ENCODE results near the gene ANO2.

The ANO2 gene

DNA sequence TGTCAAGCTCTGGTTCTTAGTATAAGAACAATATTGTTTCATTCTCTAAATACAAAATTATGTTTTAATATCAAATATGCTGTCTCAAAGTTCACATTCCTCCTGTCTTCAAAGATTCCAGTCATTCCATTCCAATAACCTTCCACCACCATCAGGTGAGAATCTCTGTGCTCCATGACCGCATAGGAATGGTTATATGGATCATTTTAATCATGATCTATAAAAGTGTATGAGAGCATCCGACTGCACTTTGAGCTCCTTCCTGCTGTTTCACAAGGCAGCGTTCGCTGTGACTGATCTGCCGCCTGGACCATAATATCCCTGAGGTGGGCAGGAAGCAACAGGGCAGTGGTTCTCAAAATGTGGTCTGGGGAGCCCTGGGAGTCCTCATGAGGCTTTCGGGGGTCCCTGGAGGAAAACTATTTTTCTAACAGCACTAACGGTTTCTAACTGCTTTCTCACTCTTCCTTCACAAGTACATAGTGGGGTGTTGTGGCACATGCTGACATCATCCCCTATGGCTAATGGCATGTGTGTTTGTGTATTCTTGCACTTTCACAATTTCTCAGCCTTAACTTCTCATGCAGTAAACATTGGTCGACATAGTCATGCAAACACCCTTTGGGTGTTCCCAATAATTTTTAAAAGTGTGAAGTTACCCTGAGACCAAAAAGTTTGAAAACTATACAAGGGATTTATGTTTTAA, 137.4 kb downstream of the ANO2 start:
- no peak overlapping the region for H3K4me3 ChIP-seq (ENCODE audit: control insufficient read depth, low read depth, low read length)
- no peak for DNase-seq (ENCODE audit: low read depth)
- TF ChIP-seq, protein P1, sequence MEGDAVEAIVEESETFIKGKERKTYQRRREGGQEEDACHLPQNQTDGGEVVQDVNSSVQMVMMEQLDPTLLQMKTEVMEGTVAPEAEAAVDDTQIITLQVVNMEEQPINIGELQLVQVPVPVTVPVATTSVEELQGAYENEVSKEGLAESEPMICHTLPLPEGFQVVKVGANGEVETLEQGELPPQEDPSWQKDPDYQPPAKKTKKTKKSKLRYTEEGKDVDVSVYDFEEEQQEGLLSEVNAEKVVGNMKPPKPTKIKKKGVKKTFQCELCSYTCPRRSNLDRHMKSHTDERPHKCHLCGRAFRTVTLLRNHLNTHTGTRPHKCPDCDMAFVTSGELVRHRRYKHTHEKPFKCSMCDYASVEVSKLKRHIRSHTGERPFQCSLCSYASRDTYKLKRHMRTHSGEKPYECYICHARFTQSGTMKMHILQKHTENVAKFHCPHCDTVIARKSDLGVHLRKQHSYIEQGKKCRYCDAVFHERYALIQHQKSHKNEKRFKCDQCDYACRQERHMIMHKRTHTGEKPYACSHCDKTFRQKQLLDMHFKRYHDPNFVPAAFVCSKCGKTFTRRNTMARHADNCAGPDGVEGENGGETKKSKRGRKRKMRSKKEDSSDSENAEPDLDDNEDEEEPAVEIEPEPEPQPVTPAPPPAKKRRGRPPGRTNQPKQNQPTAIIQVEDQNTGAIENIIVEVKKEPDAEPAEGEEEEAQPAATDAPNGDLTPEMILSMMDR (IDR thresholded peaks at IDR 0.05; ENCODE audit: control insufficient read depth, insufficient read depth, low read depth, low read length, missing control alignments), result no peak

GRCh38 chr12:5807090-5807414, 138.0 kb downstream of the ANO2 start:
- no peak overlapping the region for H3K4me3 ChIP-seq (ENCODE audit: control insufficient read depth, low read depth, low read length)
- peak; percentile 16 for DNase-seq (ENCODE audit: low read depth)
- TF ChIP-seq, protein P1 (IDR thresholded peaks at IDR 0.05; ENCODE audit: control insufficient read depth, insufficient read depth, low read depth, low read length, missing control alignments), result no peak

GRCh38 chr12:5806371-5807089, 138.5 kb downstream of the ANO2 start:
- peak; percentile 32 for DNase-seq (ENCODE audit: low read depth)
- TF ChIP-seq, protein P1 (IDR thresholded peaks at IDR 0.05; ENCODE audit: control insufficient read depth, insufficient read depth, low read depth, low read length, missing control alignments), result no peak
- H3K4me3 ChIP-seq (ENCODE audit: control insufficient read depth, low read depth, low read length), result no peak overlapping the region

DNA sequence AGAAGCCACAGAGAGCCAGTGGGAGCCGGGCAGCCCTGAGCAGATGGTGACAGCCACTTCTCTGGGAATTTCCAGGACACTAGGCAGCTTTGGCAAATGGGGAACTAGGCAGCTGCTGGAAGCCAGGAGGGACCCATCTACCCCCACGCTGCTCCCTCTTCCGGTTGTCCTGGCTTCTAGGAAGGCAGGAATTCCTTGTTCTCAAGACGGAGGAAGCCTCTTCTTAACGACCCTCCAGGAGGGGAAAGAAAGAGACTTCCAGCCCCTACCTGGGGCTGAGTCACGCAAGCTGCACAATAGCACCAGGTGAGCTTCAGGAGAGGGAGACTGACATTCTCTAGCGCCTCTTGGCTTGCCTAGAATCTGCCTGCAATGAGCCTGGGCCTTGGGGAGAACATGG, 141.5 kb downstream of the ANO2 start:
- DNase-seq (ENCODE audit: low read depth), result no peak
- TF ChIP-seq, protein P1 (IDR thresholded peaks at IDR 0.05; ENCODE audit: control insufficient read depth, insufficient read depth, low read depth, low read length, missing control alignments), result no peak
- H3K4me3 ChIP-seq (ENCODE audit: control insufficient read depth, low read depth, low read length), result no peak overlapping the region

DNA sequence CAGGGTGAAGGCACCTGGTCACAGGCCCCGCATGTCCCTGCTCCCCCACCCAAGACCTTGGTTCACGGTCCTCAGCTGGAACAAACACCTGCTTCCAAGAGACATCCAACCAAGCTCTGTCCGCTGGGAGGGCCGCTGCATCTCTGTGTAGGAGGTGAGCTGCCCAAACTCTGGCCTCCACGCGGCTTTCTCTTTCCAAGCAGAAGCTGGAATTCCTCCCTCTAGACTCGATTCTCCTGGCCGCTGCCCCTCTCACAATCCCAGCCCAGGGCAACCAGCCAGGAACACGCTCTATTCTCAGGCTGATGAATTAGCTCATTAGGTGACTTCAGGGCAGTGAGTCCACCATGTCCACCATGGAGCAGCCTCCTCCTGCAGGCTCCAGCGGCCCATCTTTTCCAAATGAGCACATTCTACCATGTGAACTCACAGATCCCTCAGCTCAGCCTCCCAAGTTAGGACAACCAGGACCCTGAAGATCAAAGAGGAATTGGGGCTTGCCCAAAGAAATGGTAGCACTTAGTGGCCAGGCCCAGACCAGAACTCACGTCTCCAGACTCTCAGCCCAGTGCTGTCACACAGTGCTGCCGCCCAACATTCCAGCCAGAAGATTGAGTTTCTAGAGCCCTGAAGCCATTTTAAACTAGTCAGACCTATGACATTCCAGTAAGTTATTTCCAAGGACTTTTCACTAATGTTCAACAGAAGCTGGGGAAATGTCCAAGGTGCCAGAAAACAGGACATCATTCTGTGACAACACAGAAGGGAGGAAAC, 146.6 kb downstream of the ANO2 start:
- DNase-seq (ENCODE audit: low read depth), result no peak
- H3K4me3 ChIP-seq (ENCODE audit: control insufficient read depth, low read depth, low read length), result no peak overlapping the region
- TF ChIP-seq, protein P1 (IDR thresholded peaks at IDR 0.05; ENCODE audit: control insufficient read depth, insufficient read depth, low read depth, low read length, missing control alignments), result no peak

DNA sequence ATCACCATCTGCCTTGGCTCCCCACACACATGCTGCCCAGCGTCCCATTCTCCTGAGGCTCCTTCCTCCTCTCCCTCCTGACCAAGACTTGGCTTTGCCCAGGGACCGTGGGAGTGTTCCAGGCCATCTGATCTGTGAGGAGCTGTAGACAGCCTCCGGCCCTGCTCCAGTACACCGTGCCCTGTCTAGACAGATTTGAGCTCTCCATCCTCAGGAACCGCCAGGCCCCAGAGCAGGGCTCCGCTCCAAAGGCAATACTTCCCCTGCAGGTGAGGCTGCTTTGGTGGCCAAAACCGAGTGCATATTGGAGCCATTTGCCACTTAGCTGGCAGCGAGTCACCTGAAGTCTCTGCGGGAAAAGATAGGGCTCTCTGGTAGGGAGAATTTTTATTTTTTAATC, 147.4 kb downstream of the ANO2 start:
- H3K4me3 ChIP-seq (ENCODE audit: control insufficient read depth, low read depth, low read length), result no peak overlapping the region
- DNase-seq (ENCODE audit: low read depth), result no peak
- TF ChIP-seq, protein P1 (IDR thresholded peaks at IDR 0.05; ENCODE audit: control insufficient read depth, insufficient read depth, low read depth, low read length, missing control alignments), result no peak
